ENCODE data around the gene SELENON.

SELENON gene

DNA sequence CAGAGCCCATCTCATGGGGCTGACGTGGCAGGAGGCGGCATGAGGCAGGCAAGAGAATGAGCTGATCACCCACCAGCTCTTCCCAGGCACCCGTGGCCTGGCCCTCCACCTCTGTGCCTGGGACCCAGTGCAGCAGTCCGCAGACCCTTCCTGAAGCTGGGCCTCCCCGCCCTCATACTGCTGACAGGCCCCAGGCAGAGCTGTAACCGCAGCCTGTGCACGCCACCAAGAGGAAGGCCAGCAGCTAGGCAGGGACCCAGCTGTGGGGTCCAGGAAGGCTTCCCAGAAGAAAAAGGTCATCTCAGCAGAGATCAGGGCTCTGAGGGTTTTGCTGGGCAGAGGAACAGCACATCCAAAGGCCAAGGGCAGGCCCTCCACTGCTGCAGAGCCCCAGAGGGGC, 9.9 kb downstream of the SELENON start:
- H3K4me1 Mint-ChIP-seq: peaks cover 12% of the 10 kb centered on the region
- H3K36me3 Mint-ChIP-seq: peaks cover 6% of the 10 kb centered on the region
- no peaks in the 10 kb centered on the region for H3K9me3 Mint-ChIP-seq
- H3K27me3 Mint-ChIP-seq: no peaks in the 10 kb centered on the region
- H3K4me3 Mint-ChIP-seq: no peak overlapping the region
- no peak overlapping the region for H3K27ac Mint-ChIP-seq

DNA sequence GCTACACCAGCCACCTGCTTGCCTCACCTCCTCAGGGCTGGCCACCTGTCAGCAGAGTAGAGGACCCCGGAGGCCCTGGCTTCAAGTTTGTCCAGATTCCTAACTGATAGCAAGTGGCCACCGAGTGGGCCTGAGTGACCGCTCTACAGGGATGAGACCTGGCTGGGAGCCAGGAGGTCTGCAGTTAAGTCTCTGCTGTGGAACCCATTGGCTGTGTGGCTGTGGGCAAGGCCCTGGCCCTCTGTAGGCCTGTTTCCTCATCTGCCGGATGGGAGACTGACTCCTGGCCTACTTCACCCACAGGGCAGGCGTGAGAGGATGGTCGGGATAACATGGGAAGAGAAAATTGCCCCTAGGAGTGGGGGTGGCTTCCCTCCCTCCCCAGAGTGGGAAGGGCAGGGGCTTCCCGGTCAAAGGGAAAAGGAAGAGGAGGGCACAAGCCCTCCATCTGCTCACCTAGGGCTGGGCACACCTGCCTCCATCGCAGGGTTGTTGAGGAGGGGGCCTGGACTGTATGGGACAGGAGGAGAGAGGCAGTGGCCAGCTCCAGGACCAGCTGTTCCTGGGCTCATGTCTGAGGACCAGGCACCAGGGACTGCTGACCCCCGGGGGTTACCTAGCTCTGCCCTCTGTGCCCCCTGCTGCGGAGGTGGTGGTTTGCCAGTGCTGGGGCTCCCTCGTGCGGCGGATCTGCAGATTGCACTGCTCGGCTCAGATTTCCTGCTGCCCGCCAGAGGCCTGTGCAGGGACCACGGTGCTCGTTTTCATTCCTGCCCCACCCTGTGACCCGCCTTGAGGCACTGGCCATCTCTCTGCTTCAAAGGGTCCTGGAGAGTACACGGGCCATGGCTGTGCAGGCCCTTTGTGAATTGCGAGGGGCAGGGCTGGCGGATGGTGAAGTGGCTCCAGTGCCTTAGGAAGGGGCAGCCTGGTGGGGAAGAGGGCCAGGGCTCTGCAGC, 10.6 kb downstream of the SELENON start:
- Mint-ChIP-seq H3K4me3 (no peak overlapping the region), H3K36me3 (peaks cover 5% of the 10 kb centered on the region), H3K4me1 (peaks cover 6% of the 10 kb centered on the region), H3K9me3 (no peaks in the 10 kb centered on the region), H3K27me3 (no peaks in the 10 kb centered on the region), H3K27ac (peak overlapping the region; percentile 35)

DNA sequence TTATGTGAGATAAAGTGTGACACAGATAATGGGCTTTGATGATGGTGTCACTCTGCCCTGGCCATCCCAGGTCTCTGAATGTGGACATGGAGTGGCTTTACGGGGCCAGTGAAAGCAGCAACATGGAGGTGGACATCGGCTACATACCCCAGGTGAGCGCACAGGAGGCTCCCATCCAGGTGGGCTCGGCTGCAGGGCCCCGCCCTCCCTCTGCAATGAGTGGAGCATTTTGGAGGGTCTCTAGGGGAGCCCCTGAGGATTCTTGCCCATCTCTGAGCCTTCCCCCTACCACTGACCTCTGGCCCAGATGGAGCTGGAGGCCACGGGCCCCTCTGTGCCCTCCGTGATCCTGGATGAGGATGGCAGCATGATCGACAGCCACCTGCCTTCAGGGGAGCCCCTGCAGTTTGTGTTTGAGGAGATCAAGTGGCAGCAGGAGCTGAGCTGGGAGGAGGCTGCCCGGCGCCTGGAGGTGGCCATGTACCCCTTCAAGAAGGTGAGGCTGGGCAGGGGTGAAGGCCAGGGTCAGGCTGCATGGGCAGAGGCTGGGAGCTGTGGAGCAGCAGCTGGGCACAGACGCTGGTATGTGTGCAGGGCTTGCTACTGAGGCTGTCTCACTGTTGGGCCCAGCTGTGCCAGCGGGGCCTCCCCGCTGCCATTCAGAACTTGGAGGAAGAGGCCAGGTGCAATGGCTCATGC, 11.5 kb downstream of the SELENON start:
- H3K27ac Mint-ChIP-seq: no peak overlapping the region
- H3K4me3 Mint-ChIP-seq: no peak overlapping the region
- no peaks in the 10 kb centered on the region for H3K36me3 Mint-ChIP-seq
- H3K9me3 Mint-ChIP-seq: no peaks in the 10 kb centered on the region
- H3K4me1 Mint-ChIP-seq: no peaks in the 10 kb centered on the region
- no peaks in the 10 kb centered on the region for H3K27me3 Mint-ChIP-seq

DNA sequence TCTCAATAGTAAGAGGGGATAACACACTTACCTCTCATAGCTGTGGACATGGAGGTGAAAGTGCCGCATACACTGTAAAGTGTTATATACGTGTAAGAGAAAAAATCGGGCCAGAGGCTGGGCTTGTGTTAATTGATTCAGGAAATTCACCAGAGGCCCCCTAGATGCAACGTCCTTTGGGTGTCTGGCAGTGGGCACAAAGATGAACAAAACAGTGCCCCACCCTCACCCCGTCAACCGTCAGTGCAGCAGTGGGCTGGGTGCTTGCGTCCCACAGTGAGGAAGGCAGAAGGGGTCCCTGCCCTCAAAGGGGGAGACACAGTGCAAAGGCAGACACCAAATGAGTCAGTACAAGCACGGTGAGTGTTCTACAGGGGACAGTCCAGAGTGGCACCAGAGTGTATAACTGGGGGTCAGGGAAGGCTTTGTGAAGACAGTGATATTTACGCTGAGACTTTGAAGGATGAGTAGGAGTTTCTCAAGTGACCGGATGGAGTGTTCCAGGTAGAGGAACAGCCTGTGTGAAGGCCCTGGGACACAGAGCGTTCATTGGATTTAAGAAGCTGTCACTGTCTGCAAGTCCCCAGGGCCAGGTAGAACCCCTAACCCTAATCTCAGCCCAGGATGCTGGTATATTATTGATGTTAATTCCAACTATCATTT, 13.2 kb downstream of the SELENON start:
- Mint-ChIP-seq H3K9me3 (no peaks in the 10 kb centered on the region), H3K27ac (no peak overlapping the region), H3K27me3 (no peaks in the 10 kb centered on the region), H3K4me1 (peaks cover 11% of the 10 kb centered on the region), H3K4me3 (no peak overlapping the region), H3K36me3 (no peaks in the 10 kb centered on the region)

DNA sequence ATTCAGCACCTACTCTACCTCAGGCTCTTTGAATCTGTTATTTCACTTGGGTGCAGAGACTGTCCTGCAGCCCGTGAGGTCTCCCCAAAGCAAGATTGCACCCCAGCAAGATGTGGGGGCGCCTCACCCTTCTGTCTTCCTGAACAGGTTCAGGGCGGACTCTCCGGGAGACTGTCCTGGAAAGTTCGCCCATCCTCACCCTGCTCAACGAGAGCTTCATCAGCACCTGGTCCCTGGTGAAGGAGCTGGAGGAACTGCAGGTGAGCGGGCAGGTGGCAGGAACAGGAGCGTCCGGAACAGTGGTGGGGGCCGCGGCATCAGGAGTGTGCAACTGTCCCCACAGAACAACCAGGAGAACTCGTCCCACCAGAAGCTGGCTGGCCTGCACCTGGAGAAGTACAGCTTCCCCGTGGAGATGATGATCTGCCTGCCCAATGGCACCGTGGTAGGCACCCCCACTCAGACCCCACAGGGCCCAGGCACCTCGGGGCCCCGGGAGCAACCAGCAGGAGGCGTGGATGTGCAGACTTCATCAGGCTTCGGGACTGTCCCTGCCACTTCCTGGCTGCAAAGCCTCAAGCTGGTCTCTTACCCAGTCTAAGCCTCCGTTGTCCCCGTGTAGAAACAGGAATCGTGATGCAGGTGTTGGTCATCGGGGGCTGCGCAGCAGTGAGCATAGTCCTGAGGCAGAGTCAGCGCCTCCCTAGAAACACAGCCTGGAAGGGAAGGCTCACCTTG, 13.9 kb downstream of the SELENON start:
- Mint-ChIP-seq H3K36me3 (no peaks in the 10 kb centered on the region), H3K27ac (no peak overlapping the region), H3K4me1 (peaks cover 18% of the 10 kb centered on the region), H3K27me3 (no peaks in the 10 kb centered on the region), H3K4me3 (no peak overlapping the region), H3K9me3 (no peaks in the 10 kb centered on the region)

DNA sequence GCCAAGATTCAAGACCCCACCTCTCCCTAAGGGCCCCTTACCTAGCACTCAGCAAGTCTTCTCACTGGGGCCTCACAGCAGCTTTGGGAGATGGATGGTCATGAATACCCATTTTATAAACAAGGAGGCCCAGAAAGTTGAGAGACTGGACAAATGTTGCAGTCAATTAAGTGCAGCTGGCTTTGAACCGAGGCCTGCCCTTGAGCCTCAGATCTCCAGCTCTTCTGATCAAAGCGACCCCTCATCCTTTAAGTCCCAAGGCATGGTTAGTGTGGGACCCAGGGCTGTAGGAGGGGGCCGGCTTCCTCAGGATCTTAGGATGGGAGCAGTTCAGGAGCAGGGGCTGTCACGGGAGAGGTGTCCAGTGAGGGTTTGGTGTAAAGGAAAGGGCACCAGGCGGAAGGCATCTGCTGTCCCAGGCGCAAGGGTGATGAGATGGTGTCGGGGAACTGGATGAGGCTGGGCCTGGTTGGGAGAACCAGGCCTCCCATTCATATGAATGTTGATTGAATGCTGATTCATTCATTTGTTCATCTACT, 14.6 kb downstream of the SELENON start:
- Mint-ChIP-seq H3K4me1 (peaks cover 24% of the 10 kb centered on the region), H3K9me3 (no peaks in the 10 kb centered on the region), H3K4me3 (no peak overlapping the region), H3K27me3 (no peaks in the 10 kb centered on the region), H3K27ac (no peak overlapping the region), H3K36me3 (no peaks in the 10 kb centered on the region)

DNA sequence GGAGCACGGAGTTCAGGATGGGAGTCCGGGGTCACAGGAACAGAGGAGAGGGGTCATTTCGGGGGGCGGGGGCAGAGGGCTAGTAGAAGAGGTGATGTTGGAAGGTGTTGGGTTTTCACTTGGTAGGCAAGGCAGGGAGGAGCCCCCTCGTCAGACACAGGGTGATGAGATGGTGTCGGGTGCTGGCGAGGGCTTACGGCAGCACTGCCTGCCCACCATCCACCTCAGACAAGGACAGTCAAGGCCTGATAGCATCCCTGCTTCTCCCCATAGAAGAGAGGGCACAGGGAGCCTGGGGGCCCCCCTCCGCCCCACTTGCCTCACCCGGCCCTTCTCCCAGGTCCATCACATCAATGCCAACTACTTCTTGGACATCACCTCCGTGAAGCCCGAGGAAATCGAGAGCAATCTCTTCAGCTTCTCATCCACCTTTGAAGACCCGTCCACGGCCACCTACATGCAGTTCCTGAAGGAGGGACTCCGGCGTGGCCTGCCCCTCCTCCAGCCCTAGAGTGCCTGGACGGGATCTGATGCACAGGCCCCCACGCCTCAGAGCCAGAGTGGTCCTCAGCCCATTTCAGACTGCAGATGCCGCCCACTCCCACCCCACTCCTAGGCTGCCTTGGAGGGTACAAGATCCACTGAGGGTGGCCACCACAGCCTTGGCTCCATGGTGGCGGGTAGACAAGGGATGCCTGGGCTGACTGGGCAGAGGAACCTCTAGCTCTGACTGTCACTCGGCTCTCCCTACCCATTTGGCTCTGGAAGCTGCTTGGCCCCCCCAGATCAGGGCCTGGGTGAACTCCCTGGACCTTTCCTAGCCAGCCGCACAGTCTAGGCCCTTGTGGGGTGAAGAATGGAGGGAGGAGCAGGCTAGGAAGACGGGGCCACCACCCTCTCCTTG, 15.5 kb downstream of the SELENON start:
- Mint-ChIP-seq H3K36me3 (no peaks in the 10 kb centered on the region), H3K9me3 (no peaks in the 10 kb centered on the region), H3K4me1 (peaks cover 24% of the 10 kb centered on the region), H3K4me3 (no peak overlapping the region), H3K27me3 (no peaks in the 10 kb centered on the region), H3K27ac (peak overlapping the region; percentile 23)

DNA sequence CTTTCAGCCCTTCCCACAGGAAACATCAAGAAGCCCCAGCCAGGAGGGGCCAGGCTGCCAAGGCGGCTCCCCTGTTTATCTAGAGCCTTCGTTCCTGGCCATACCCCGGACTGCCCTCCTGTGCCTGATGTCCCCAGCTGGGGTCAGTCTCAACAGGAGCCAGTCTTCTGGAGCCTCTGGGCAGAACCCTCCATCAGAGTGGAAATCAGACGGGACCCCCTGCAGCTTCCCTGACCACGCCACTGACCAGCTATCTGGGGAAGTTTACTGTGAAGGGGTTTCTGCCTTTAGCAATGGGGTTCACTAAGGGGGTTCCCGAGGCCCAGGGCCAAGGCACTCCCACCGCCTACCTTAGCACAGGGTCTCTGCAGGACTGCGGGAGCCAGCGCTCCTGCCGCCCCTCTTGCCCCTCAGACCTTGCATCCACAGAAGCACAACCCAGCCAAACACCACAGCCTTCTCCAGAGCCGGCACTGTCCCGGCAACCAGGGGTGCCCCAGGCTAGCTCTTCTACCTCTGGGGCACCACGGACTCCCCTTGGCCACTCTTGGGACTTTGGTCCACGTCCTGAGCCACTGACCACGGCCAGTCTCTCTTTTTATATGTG, 16.2 kb downstream of the SELENON start:
- H3K9me3 Mint-ChIP-seq: no peaks in the 10 kb centered on the region
- H3K4me3 Mint-ChIP-seq: no peak overlapping the region
- peaks cover 32% of the 10 kb centered on the region for H3K4me1 Mint-ChIP-seq
- no peak overlapping the region for H3K27ac Mint-ChIP-seq
- H3K36me3 Mint-ChIP-seq: peaks cover 2% of the 10 kb centered on the region
- H3K27me3 Mint-ChIP-seq: no peaks in the 10 kb centered on the region

DNA sequence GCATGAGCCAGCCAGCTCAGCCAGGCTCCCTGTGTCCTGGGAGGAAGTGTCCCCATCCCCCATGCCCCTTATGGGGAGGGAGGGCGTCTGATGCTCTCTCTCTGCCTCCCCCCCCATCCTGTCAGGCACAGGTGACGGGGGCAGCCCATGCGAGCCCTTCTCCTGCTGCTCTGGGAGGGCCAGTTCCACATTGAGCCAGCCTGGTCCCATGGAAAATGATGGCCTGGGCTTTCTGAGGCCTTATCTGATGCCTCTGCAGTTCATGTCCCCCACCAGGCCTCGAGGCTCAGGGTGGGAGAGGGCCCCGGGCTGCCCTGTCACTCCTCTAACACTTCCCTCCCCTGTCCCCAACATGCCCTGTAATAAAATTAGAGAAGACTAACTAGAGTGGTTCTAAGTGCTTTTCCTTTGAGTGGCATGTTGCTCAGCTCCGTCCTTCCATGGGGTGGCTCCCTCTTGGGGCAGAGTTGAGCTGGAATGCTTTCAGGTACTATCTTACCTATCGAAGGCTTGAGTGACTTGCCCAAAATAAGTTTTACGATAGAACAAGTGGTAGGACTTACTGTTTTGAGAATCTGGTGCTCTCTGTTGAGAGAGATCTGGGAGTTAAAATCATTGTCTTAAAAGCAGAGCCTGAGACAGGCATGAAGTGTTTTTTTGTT, 18.0 kb downstream of the SELENON start:
- H3K4me1 Mint-ChIP-seq: peaks cover 44% of the 10 kb centered on the region
- H3K4me3 Mint-ChIP-seq: peak overlapping the region; percentile 97
- H3K9me3 Mint-ChIP-seq: no peaks in the 10 kb centered on the region
- peak overlapping the region; percentile 97 for H3K27ac Mint-ChIP-seq
- no peaks in the 10 kb centered on the region for H3K27me3 Mint-ChIP-seq
- H3K36me3 Mint-ChIP-seq: peaks cover 2% of the 10 kb centered on the region

DNA sequence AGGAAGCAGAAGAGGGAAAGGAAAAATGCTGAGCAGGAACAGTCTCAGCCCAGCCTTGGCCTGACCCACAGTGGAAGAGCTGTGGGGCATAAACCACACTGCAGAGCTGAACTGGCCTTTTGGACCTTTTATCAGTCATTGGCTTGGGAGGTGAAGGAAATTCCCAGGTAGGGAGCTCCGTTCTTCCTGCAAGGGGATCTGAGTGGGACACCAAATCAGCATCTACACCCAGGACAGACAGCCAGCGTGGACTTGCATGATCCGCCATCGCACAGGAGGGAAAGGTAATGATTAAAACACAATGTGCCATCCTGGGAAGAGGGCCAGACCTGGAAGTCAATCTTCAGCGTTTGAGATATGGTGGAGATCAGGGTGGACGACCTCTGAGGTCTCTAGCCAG, 18.6 kb downstream of the SELENON start:
- peaks cover 2% of the 10 kb centered on the region for H3K36me3 Mint-ChIP-seq
- H3K9me3 Mint-ChIP-seq: no peaks in the 10 kb centered on the region
- peaks cover 44% of the 10 kb centered on the region for H3K4me1 Mint-ChIP-seq
- peak overlapping the region; percentile 97 for H3K4me3 Mint-ChIP-seq
- peak overlapping the region; percentile 97 for H3K27ac Mint-ChIP-seq
- no peaks in the 10 kb centered on the region for H3K27me3 Mint-ChIP-seq

DNA sequence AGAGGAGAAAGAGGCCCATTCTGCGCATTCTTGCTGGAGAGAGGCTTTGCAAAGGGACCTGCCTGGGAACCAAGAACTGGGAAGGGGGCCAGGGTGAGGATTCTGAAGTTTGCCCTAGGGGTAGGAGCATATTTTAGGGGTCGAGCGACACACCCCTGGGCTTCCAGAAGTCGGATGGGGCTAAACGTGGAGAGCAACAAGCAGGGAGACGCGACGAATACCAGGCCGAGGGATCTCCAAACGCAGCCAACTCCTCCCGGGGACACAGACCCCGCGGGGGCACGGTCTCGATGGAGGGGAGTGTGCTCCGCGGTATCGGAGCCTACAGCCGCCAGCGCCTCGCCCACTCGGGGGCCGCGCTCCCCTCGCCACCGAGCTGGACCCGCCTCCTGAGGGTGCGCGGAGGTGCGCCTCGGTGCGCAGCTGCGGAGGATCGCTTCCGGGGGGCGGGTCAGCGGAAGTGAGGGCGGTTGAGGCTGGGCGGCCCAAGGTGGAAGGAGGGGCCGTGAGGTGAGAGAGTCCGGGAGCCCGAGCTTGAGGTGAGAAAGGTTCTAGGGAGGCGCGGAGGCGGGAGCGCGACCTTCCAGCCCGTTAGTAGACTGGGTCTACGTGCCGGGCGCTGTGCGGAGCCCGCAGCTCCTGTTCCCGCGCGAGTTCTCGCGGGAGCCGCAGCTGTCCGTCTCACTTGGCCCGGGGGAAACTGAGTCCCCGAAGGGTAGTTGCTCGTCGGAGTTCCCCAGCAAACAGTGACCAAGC, 19.7 kb downstream of the SELENON start, which contains the start of gene MTFR1L:
MTFR1L (plus strand) TSS at position 464 of the 756 bp plus-strand sequence. CDS start 3,151 bp downstream, outside the sequence.
- H3K4me3 Mint-ChIP-seq: peak within 1 kb of the TSS; percentile 97
- no peaks in the 10 kb centered on the region for H3K27me3 Mint-ChIP-seq
- peaks cover 2% of the 10 kb centered on the region for H3K36me3 Mint-ChIP-seq
- no peaks in the 10 kb centered on the region for H3K9me3 Mint-ChIP-seq
- peak within 1 kb of the TSS; percentile 97 for H3K27ac Mint-ChIP-seq
- peaks cover 44% of the 10 kb centered on the region for H3K4me1 Mint-ChIP-seq

DNA sequence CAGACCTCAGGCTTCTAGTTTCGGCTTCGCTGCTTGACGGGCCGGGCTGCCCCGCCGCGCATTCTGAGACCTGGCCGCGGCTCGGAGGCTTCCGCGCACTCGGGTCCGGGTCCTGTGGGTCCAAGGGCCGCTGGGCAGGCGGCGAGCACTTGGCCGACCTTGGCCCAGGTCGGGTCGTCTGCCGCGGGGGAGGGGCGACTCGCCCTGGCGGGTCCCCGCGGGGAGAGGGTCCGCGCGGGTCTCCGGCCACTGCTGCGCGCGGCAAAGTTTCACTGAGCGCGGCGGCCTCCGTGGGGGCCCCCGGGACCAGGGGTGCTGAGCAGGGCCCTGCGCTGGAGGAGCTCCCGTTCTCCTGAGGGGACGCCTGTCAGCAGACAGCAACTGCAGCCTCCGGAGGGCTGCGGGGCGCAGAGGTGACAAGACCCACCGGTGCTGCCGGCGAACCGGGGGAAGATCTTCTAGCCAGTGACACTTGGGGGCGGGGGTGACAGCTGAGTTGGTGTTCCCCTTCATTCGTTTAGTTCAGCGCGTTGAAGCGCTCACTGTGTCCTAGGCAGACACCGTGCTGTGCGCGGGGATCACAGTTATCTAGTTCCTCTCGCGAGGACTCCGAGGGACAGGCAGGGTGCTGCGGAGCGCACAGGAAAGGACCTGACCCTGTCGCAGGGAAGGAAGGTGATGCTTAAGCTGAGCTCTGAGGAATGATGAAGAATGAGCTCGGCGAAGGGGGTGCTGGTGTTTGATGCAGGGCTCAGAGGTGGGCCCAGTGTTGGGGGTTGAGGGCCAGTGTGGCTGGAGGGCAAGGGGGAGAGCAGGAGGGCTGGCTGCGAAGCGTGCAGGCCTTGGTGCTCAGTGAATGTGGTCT, 20.5 kb downstream of the SELENON start:
- Mint-ChIP-seq H3K27me3 (no peaks in the 10 kb centered on the region), H3K9me3 (no peaks in the 10 kb centered on the region), H3K4me1 (peaks cover 44% of the 10 kb centered on the region), H3K4me3 (peak overlapping the region; percentile 97), H3K27ac (peak overlapping the region; percentile 90), H3K36me3 (peaks cover 2% of the 10 kb centered on the region)
